Measurements from ENCODE around the gene GATA2.

- no peak for TF ChIP-seq CTCF (IDR thresholded peaks at IDR 0.05)
- TF ChIP-seq POLR2A (IDR thresholded peaks at IDR 0.05): no peak
- TF ChIP-seq POLR2AphosphoS5 (IDR thresholded peaks at IDR 0.05): no peak
These were observed 57.4 kb downstream of the GATA2 start for GRCh38 chr3:128435561-128435960.

Measured in gastroesophageal sphincter (tissue), 3 donors.